DMS153 (cell line): Measurements from ENCODE around the gene LDB3.
"Not testable (repeated sequence)": the region's sequence is repeated elsewhere in the genome, so short reads cannot be mapped to it uniquely, and the experiment has no call there.

Experiments
- DNase-seq: peaks from one replicate; lab custom pipeline; 2025; lab: John Stamatoyannopoulos, UW

Gene LDB3

GRCh38 chr10:86730227-86730626 is 61.9 kb downstream of the LDB3 start:
- peak; percentile 39 for DNase-seq

GRCh38 chr10:86732771-86733170 is 64.5 kb downstream of the LDB3 start:
- DNase-seq = no peak

- no peak for DNase-seq
These were observed 65.0 kb downstream of the LDB3 start for GRCh38 chr10:86733260-86733671.

GRCh38 chr10:86734207-86734988 is 66.1 kb downstream of the LDB3 start:
- no peak for DNase-seq

- DNase-seq = not testable (repeated sequence)
These were observed 67.0 kb downstream of the LDB3 start for GRCh38 chr10:86735278-86735677.

GRCh38 chr10:86742230-86742629 is 73.9 kb downstream of the LDB3 start:
- DNase-seq = no peak

GRCh38 chr10:86744067-86744725 is 75.9 kb downstream of the LDB3 start:
- no peak for DNase-seq

GRCh38 chr10:86747796-86748581 is 79.7 kb downstream of the LDB3 start:
- DNase-seq = peak; percentile 22

GRCh38 chr10:86749854-86750253 is 81.5 kb downstream of the LDB3 start:
- DNase-seq = no peak

- DNase-seq = no peak
These were observed 83.2 kb downstream of the LDB3 start for GRCh38 chr10:86751477-86751876.

GRCh38 chr10:86752311-86752710 is 84.0 kb downstream of the LDB3 start:
- DNase-seq = peak; percentile 27

- DNase-seq = no peak
These were observed 84.7 kb downstream of the LDB3 start for GRCh38 chr10:86753051-86753450.

GRCh38 chr10:86753638-86754434 is 85.5 kb downstream of the LDB3 start:
- no peak for DNase-seq

- DNase-seq = no peak
These were observed 87.1 kb downstream of the LDB3 start for GRCh38 chr10:86755454-86755739.

GRCh38 chr10:86755740-86756510 is 87.6 kb downstream of the LDB3 start:
- peak; percentile 79 for DNase-seq

- DNase-seq = no peak
These were observed 88.3 kb downstream of the LDB3 start, which contains the start of gene BMPR1A for GRCh38 chr10:86756511-86757112. Gene BMPR1A (plus strand): TSS chr10:86756619. CDS start chr10:86876019, 119,400 bp downstream.

- no peak for DNase-seq
These were observed 89.0 kb downstream of the LDB3 start for GRCh38 chr10:86757113-86757972.

GRCh38 chr10:86758189-86759072 is 90.1 kb downstream of the LDB3 start:
- DNase-seq = no peak
